Measurements from ENCODE around the gene RUNX3. TPM values are rescaled to one million over a fixed set of nuclear protein-coding genes. Genes with fewer than 3 reads are reported as not detected.
A peak's percentile ranks its signal among the peaks of the same experiment; 100 is the strongest.

Gene RUNX3
- total RNA-seq, 1 experiment from 2014 or later = 0.33 TPM

DNA sequence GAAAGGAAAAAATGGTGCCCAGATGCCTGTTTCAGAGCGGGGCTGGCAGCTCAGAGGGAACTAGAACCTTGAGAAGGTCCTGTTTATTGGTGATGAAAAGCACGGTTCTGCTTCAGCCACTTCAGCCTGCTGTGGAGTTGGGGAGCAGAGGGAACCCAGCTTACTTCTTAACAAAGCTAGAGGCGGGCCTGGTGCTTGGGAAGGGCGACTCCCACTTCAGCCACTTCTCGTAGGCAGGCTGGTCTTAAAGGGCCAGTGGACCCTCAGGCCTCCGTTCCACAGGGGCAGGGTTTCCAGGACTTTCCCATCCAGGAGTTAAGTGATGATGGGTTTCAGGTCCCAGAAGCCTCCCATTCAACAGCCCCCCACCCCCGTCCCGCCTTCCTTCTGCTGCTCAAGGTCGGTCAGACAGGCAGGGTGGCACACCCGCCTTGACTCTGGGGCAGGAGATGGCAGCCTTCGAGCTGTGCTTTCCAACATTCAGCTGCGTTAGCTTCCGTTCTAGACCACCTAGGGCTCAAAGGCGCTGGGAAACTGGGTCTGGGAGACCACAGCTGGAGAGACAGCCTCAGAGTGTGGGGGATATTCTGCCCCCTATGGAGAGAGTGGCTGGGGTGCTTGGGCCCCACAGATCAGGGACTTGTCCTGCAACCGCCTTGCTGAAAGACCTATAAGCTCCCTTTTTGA lies 3.4 kb downstream of the RUNX3 start:
- Histone ChIP-seq H4K91ac (ENCODE audit: insufficient read length, low read depth, low read length) (no peak overlapping the region), H3K23ac (ENCODE audit: insufficient read length, low read depth, low read length) (no peak overlapping the region), H3K79me1 (ENCODE audit: insufficient read depth, low read depth, low read length, poor library complexity, severe bottlenecking) (no peaks in the 10 kb centered on the region), H2BK120ac (ENCODE audit: low read depth, low read length, poor library complexity, severe bottlenecking) (no peak overlapping the region), H3K23me2 (ENCODE audit: insufficient read length, low read depth, low read length, poor library complexity, severe bottlenecking) (peaks cover 19% of the 10 kb centered on the region), H3K9me3 (ENCODE audit: control insufficient read depth, low read depth, low read length) (no peaks in the 10 kb centered on the region), H3T11ph (ENCODE audit: low read length) (no peak overlapping the region), H3K4ac (ENCODE audit: low read depth, low read length) (no peak overlapping the region), H3K4me1 (ENCODE audit: insufficient read depth, low read length) (peaks cover 4% of the 10 kb centered on the region; the same call in 1 of the 2 replicates), H3K27me3 (ENCODE audit: insufficient read depth, low read length) (peaks cover 48% of the 10 kb centered on the region), H3K9ac (ENCODE audit: extremely low read depth, insufficient read length, low read length) (no peak overlapping the region), H3K4me2 (ENCODE audit: insufficient read depth, insufficient read length, low read length) (peak overlapping the region; percentile 20), H3K79me2 (ENCODE audit: insufficient read depth, low read length) (no peaks in the 10 kb centered on the region), H4K5ac (ENCODE audit: insufficient read length, low read depth, low read length) (no peak overlapping the region), H3K14ac (ENCODE audit: insufficient read depth, low read length) (no peak overlapping the region), H2BK15ac (ENCODE audit: low read depth, low read length) (no peak overlapping the region), H2BK12ac (ENCODE audit: insufficient read length, low read depth, low read length) (no peak overlapping the region), H4K20me1 (ENCODE audit: control insufficient read depth, insufficient read depth, insufficient read length) (no peaks in the 10 kb centered on the region), H4K8ac (replicated peaks; ENCODE audit: insufficient read length, low read depth, low read length) (no peak overlapping the region), H2AK5ac (ENCODE audit: insufficient read length, low read length) (no peak overlapping the region), H2BK20ac (ENCODE audit: low read depth, low read length, poor library complexity, severe bottlenecking) (no peak overlapping the region), H3K56ac (ENCODE audit: insufficient read length, low read depth, low read length) (no peak overlapping the region), H2AFZ (ENCODE audit: low read length) (no peak overlapping the region), H3K27ac (ENCODE audit: insufficient read length, low read depth, low read length) (no peak overlapping the region), H2BK5ac (ENCODE audit: insufficient read length, low read length) (no peak overlapping the region), H3K18ac (ENCODE audit: insufficient read length, low read depth, low read length) (no peak overlapping the region)
- Mint-ChIP-seq H3K9me3 (peaks cover 0 to 2% of the 10 kb centered on the region in 2 experiments; a peak in 2 of 5 replicates), H3K4me3 (peak overlapping the region in 1 of 2 experiments; percentile 79; a peak in 3 of 5 replicates), H3K27me3 (ENCODE audit: low read depth) (peaks cover 72% of the 10 kb centered on the region), H3K27ac (no peak overlapping the region), H3K4me1 (peaks cover 34 to 50% of the 10 kb centered on the region in 2 experiments), H3K36me3 (ENCODE audit: insufficient read depth in 1 of 3, low read depth in 3 of 3) (no peaks in the 10 kb centered on the region)
- no peak for DNase-seq
- WGBS (ENCODE audit: extremely low coverage, insufficient read length, low lambda C conversion rate) = no CpG with 5 or more reads among the region's 15 CpGs
- TF ChIP-seq, protein P1, sequence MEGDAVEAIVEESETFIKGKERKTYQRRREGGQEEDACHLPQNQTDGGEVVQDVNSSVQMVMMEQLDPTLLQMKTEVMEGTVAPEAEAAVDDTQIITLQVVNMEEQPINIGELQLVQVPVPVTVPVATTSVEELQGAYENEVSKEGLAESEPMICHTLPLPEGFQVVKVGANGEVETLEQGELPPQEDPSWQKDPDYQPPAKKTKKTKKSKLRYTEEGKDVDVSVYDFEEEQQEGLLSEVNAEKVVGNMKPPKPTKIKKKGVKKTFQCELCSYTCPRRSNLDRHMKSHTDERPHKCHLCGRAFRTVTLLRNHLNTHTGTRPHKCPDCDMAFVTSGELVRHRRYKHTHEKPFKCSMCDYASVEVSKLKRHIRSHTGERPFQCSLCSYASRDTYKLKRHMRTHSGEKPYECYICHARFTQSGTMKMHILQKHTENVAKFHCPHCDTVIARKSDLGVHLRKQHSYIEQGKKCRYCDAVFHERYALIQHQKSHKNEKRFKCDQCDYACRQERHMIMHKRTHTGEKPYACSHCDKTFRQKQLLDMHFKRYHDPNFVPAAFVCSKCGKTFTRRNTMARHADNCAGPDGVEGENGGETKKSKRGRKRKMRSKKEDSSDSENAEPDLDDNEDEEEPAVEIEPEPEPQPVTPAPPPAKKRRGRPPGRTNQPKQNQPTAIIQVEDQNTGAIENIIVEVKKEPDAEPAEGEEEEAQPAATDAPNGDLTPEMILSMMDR (conservative IDR thresholded peaks at IDR 0.05) = no peak

All from H9 (cell line).